Epithelial cell of esophagus (primary cell): ENCODE measurements around the gene SPON2.

Experiments used
- DNase-seq: peaks from one replicate; pipeline ENCODE4 v3.0.0; 2010; ENCODE audit warnings: low read depth
- H3K4me3 ChIP-seq: 2 replicates; pipeline ENCODE4 v1.5.1; 2011; ENCODE audit warnings: mild to moderate bottlenecking, low read length, control low read depth
- TF ChIP-seq, protein P1 (sequence below): IDR thresholded peaks from 2 replicates; pipeline ENCODE4 v1.5.1; 2011; ENCODE audit warnings: low read depth, mild to moderate bottlenecking, low read length, control low read depth, inconsistent platforms; ENCODE audit not compliant: insufficient read depth; ENCODE audit errors: missing control alignments

The SPON2 gene

GRCh38 chr4:1154126-1154522 lies 18.3 kb downstream of the SPON2 start:
- TF ChIP-seq, protein P1, sequence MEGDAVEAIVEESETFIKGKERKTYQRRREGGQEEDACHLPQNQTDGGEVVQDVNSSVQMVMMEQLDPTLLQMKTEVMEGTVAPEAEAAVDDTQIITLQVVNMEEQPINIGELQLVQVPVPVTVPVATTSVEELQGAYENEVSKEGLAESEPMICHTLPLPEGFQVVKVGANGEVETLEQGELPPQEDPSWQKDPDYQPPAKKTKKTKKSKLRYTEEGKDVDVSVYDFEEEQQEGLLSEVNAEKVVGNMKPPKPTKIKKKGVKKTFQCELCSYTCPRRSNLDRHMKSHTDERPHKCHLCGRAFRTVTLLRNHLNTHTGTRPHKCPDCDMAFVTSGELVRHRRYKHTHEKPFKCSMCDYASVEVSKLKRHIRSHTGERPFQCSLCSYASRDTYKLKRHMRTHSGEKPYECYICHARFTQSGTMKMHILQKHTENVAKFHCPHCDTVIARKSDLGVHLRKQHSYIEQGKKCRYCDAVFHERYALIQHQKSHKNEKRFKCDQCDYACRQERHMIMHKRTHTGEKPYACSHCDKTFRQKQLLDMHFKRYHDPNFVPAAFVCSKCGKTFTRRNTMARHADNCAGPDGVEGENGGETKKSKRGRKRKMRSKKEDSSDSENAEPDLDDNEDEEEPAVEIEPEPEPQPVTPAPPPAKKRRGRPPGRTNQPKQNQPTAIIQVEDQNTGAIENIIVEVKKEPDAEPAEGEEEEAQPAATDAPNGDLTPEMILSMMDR = no peak
- no peak for DNase-seq
- no peak overlapping the region for H3K4me3 ChIP-seq

DNA sequence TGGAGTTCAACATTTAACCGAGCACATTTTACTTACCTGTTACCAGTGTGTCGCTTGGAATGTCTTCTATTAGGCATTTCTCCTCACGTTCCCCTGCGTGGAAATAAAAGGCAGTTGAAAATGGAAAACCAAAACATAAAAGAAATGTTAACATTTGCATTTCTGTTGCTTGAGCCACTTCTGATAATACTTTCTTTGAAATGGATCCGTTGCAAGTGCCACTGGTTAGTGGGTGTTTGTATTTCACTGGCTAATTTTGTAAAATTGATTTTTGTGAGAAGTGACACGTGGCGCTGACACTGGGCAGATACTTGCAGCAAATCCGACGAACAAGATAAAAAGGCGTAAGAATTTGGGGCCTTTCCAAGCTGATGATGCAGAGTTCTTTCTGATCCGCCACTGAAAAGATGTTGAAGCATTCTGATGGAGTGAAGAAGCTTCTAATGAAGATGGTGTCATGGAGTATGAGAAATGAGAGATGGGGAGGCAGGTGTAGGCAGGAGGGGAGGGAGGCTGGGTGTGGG lies 18.8 kb downstream of the SPON2 start:
- no peak for DNase-seq
- TF ChIP-seq, protein P1 = no peak
- no peak overlapping the region for H3K4me3 ChIP-seq

- H3K4me3 ChIP-seq = no peak overlapping the region
- no peak for DNase-seq
- TF ChIP-seq, protein P1 = no peak
Measured at GRCh38 chr4:1152290-1152689, 20.1 kb downstream of the SPON2 start.

DNA sequence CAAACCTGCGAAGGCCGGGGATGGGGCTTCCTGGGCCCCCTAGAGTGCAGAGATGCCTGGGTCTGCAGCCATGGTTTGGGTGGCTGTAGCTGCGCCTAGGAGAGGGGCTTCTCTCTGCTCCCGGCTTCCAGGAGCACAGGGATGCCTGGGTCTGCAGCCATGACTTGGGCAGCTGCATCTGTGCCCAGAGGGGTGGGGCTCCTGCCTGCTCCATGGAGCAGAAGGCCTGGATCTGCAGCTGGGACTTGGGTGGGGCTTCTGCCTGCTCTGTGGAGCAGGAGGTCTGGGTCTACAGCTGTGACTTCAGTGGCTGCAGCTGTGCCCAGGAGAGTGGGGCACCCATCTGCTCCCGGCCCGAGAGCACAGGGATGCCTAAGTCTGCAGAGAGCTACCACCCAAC lies 20.8 kb downstream of the SPON2 start:
- DNase-seq = no peak
- H3K4me3 ChIP-seq = no peak overlapping the region
- TF ChIP-seq, protein P1 = no peak

GRCh38 chr4:1150875-1151274 lies 21.5 kb downstream of the SPON2 start:
- DNase-seq = no peak
- TF ChIP-seq, protein P1 = no peak
- no peak overlapping the region for H3K4me3 ChIP-seq

DNA sequence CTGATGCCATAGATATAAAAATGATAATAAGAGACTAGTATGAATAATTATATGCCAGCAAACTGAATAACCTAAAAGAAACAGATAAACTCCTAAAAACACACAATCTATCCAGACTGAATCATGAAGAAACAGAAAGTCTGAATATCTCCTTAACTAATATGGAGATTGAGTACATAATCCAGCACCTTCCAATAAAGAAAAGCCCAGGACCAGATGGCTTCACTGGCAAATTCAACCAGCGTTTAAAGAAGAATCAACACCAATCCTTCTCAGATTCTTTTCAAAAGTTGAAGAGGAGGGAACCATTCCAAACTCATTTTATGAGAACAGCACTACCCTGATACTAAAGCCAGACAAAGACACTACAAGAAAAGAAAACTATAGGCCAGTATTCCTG lies 32.5 kb downstream of the SPON2 start:
- TF ChIP-seq, protein P1 = no peak
- no peak overlapping the region for H3K4me3 ChIP-seq
- DNase-seq = no peak

GRCh38 chr4:1137850-1138249 lies 34.5 kb downstream of the SPON2 start:
- no peak for DNase-seq
- TF ChIP-seq, protein P1 = no peak
- H3K4me3 ChIP-seq = no peak overlapping the region
